Kidney epithelial cell (primary cell): ENCODE data around the gene KIF1A. TPM values are rescaled to one million over a fixed set of nuclear protein-coding genes. Genes with fewer than 3 reads are reported as not detected.
"Not testable (repeated sequence)": the region's sequence is repeated elsewhere in the genome, so short reads cannot be mapped to it uniquely, and the experiment has no call there.

Source experiments
- DNase-seq: peaks from one replicate; pipeline ENCODE4 v3.0.0-alpha.2; 2010; ENCODE audit warnings: low read depth
- H3K27me3 ChIP-seq: 2 replicates; pipeline ENCODE4 v1.6.0; 2011; ENCODE audit warnings: low read length; ENCODE audit not compliant: control insufficient read depth, insufficient read depth
- H3K36me3 ChIP-seq: 2 replicates; pipeline ENCODE4 v1.5.1; 2011; ENCODE audit warnings: low read length; ENCODE audit not compliant: control insufficient read depth, insufficient read depth
- H3K4me3 ChIP-seq: 2 replicates; pipeline ENCODE4 v1.5.1; 2011; ENCODE audit warnings: low read depth, mild to moderate bottlenecking, control low read depth, low read length
- total RNA-seq: library from RNA; depleted of rRNA; stranded (reverse); fragments of >200 nt; gene quantifications from 2 replicates; pipeline ENCODE4 v1.2.3, GENCODE V29; 2015
- TF ChIP-seq, protein P1 (sequence below): IDR thresholded peaks from 2 replicates; pipeline ENCODE4 v1.5.1; 2011; ENCODE audit warnings: mild to moderate bottlenecking, moderate library complexity, low read length, control low read depth, inconsistent platforms; ENCODE audit not compliant: insufficient read depth, poor library complexity, severe bottlenecking

Gene KIF1A
- total RNA-seq, 1 donor from 2014 or later = 178 TPM

DNA sequence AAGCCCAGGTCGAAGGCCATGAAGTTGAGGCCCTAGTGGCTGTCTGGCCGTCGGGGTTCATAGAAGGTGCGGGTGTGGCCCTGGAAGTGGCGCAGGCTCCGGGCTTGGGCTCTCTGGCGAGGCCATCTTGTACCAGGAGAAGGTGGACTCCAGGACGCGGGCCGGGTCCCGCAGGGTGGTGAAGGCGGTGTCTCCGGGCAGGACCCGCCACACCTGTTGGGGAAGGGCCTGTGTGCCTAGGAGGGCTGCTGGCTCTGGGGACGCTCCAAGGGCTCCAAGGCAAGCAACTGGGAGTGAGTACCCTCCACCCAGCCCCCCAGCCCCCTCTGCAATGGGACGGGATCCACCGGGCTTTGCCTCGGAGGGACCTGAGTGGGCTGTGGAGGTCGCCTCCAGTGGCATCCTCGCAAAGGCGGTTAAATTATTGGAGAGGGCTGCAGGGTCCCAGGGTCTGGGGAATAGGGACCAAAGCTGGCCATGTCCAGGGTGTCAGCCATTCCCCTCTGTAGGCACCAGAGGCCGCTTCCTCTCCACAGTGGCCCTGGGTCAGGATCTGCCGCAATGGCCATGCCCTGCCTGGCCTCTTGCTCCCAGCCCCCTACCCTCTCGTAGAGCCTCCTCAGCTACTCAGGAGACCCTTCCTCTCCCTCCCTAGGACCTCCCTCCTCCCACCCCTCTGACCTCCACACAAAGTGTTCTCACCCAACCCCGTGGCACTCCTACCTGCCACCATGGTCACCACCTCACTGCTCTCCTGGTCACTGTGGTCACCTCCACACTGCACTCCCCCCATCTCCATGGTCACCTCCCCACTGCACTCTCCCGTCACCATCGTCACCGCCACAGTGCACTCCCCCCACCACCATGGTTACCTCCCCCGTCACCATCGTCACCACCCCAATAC lies 118.0 kb downstream of the KIF1A start:
- H3K27me3 ChIP-seq = peaks cover 33% of the 10 kb centered on the region
- no peaks in the 10 kb centered on the region for H3K36me3 ChIP-seq
- H3K4me3 ChIP-seq = no peak overlapping the region
- DNase-seq = no peak
- TF ChIP-seq, protein P1, sequence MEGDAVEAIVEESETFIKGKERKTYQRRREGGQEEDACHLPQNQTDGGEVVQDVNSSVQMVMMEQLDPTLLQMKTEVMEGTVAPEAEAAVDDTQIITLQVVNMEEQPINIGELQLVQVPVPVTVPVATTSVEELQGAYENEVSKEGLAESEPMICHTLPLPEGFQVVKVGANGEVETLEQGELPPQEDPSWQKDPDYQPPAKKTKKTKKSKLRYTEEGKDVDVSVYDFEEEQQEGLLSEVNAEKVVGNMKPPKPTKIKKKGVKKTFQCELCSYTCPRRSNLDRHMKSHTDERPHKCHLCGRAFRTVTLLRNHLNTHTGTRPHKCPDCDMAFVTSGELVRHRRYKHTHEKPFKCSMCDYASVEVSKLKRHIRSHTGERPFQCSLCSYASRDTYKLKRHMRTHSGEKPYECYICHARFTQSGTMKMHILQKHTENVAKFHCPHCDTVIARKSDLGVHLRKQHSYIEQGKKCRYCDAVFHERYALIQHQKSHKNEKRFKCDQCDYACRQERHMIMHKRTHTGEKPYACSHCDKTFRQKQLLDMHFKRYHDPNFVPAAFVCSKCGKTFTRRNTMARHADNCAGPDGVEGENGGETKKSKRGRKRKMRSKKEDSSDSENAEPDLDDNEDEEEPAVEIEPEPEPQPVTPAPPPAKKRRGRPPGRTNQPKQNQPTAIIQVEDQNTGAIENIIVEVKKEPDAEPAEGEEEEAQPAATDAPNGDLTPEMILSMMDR = no peak

DNA sequence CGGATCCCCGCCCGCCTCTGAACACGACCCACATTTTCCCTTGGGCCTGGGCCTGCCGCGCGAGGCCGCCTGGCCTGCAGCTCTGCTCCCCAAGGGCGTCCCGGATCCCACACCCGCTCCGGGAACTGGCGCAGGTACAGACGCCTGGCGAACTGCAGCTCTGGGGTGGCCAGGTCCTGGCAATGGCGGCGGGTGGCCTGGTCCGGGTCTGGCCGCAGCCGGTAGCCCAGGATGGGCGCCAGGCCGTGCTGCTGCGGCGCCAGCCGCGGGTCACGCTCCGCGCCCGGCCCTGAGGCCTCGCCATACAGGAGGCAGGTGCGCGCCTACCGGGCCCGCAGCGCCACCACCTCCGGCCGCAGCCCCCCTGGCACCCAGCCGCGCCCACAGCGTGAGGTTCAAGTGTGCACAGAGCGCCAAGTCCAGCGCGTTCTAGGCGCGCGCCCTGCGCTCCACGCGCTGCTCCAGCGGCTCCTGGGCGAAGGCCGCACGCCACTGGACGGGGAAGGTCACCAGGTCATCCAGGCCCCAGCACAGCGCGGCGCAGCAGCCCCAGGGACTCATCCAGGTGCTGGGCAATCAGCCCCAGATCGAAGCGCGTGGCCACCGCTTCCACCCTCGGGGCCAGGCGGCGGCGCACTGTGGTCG lies 118.8 kb downstream of the KIF1A start:
- Histone ChIP-seq H3K4me3 (no peak overlapping the region), H3K36me3 (no peaks in the 10 kb centered on the region), H3K27me3 (peaks cover 29% of the 10 kb centered on the region)
- TF ChIP-seq, protein P1 = no peak
- DNase-seq = no peak

DNA sequence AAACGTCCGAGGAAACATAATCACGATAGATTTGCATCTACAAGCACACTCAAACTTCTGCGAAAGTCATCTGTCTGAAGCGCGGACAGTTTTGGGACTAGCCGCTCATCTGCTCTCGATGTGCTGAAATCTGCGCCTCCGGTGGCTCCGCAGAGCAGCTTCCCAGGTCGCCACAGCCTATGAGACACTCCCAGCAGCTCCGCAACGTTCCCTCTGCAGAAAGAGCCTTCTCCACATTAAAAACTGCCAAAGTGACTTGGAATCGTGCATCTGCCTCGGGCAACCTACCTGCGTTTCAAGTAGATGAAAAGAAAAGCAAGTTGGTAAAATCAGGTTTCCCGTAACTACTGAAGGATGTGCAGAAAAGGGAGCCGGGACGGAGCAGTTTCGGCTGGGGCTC lies 119.4 kb downstream of the KIF1A start:
- not testable (repeated sequence) for H3K4me3 ChIP-seq, H3K36me3 ChIP-seq, DNase-seq
- H3K27me3 ChIP-seq = peaks cover 27% of the 10 kb centered on the region

DNA sequence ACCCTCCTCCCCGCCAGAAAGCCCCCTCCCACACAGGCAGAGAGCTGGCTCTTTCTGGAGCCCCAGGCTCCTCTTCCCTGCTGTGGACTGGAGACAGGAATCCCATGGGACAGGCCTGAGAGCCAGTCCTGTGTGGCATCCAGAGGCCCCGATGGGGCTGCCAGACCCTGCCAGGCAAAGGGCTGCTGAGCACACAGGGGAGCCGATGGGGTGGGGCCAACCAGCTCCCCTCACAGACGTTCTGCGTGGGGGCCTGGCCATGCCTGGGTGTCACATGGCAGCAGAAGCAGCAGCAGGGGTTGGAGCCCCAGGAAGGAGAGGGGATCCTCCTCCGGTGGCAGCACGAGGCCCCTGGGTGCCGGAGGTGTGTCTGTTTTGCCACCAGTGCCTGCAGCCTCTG lies 120.2 kb downstream of the KIF1A start:
- DNase-seq, H3K4me3 ChIP-seq, H3K36me3 ChIP-seq: not testable (repeated sequence)
- peaks cover 24% of the 10 kb centered on the region for H3K27me3 ChIP-seq

GRCh38 chr2:240698852-240699561 lies 121.0 kb downstream of the KIF1A start:
- H3K36me3 ChIP-seq, DNase-seq, H3K4me3 ChIP-seq: not testable (repeated sequence)
- H3K27me3 ChIP-seq = peaks cover 17% of the 10 kb centered on the region

DNA sequence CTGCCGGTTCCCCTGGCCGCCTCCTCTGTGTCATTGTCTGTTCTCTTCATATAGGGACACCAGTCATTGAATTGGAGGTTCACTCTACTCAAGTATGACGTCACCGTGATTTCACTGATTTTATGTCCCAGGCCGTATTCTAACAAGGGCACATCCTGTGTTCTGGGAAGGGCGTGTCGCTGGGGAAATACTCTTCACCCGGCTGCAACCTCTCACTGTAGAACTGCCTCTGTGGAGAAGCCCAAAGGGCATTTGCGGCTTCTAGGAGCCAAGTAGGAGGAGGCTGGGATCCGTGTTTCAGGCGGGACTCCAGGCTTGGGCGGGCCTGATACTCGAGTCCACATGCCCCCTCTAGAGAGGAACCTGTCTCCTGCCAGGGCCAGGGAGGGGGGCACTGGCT lies 123.5 kb downstream of the KIF1A start:
- not testable (repeated sequence) for DNase-seq, H3K36me3 ChIP-seq, H3K27me3 ChIP-seq, H3K4me3 ChIP-seq

- not testable (repeated sequence) for H3K4me3 ChIP-seq, H3K36me3 ChIP-seq, DNase-seq, H3K27me3 ChIP-seq
These were observed 124.4 kb downstream of the KIF1A start for GRCh38 chr2:240695593-240695992.

GRCh38 chr2:240694304-240694703 lies 125.7 kb downstream of the KIF1A start:
- H3K36me3 ChIP-seq, H3K27me3 ChIP-seq, H3K4me3 ChIP-seq, DNase-seq: not testable (repeated sequence)

GRCh38 chr2:240692583-240693561 lies 127.1 kb downstream of the KIF1A start:
- DNase-seq, H3K27me3 ChIP-seq, H3K36me3 ChIP-seq, H3K4me3 ChIP-seq: not testable (repeated sequence)

DNA sequence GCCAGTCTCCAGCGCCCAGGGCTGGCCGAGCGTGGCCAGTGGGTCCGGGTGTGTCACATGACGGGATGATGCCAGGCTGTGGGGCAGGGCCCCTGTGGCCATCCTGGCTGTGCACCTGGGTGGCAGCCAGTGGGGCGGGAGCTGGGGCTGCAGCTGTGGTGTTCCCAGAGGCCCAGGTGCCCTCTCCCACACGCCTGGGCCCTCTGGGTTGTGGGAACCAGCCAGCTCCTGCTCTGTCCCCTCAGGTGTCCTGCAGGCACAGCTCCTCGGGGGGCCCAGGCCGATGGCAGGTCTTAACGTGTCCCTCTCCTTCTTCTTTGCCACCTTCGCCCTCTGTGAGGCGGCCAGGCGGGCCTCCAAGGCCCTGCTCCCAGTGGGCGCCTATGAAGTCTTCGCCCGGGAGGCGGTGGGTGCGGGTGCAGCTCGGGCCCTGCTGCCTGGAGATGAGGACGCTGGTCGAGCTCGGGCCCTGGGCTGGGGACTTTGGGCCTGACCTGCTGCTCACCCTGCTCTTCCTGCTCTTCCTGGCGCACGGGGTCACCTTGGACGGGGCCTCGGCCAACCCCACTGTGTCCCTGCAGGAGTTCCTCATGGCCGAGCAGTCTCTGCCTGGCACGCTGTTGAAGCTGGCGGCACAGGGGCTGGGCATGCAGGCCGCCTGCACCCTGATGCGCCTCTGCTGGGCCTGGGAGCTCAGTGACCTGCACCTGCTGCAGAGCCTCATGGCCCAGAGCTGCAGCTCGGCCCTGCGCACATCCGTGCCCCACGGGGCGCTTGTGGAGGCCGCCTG lies 128.2 kb downstream of the KIF1A start, which contains the start of gene AQP12A:
Gene AQP12A, plus strand, starts transcription at position 236 of the 790 bp plus-strand sequence. Its CDS starts 48 bp downstream, at position 284.
- H3K27me3 ChIP-seq = peaks cover 17% of the 10 kb centered on the region
- not testable (repeated sequence) for H3K4me3 ChIP-seq, DNase-seq

GRCh38 chr2:240691075-240691427 lies 129.0 kb downstream of the KIF1A start:
- H3K27me3 ChIP-seq = peaks cover 18% of the 10 kb centered on the region
- H3K4me3 ChIP-seq, H3K36me3 ChIP-seq, DNase-seq: not testable (repeated sequence)

More for the DNA sequence above, 128.2 kb downstream of the KIF1A start, which contains the start of gene AQP12A:
- H3K36me3 ChIP-seq = not testable (repeated sequence)
